Stimulated activated CD8-positive, alpha-beta memory T cell treated with anti-CD3 and anti-CD28 coated beads, Interleukin-7, amount 100 ng/mL, for 48 hours (primary cell): ENCODE results near the gene RRP1B.
A peak's percentile ranks its signal among the peaks of the same experiment; 100 is the strongest.
"Not testable (repeated sequence)": the region's sequence is repeated elsewhere in the genome, so short reads cannot be mapped to it uniquely, and the experiment has no call there.

Source experiments
- DNase-seq, 2 donors: peaks; one replicate each; pipeline ENCODE4 v3.0.0-alpha.2; 2020; ENCODE audit warnings: low read depth in 1 of 2; ENCODE audit errors: extremely low read depth in 1 of 2

Gene RRP1B

GRCh38 chr21:43659136-43660000 is at the start of gene RRP1B, which contains the start of gene HSF2BP:
RRP1B (plus strand) TSS chr21:43659560; CDS start chr21:43659665, 105 bp downstream.
HSF2BP (minus strand) TSS chr21:43659488; CDS start chr21:43658096, 1,392 bp downstream.
- peak; percentile 55 to 70 for DNase-seq

GRCh38 chr21:43611598-43612369 is 47.6 kb upstream of the RRP1B start:
- DNase-seq, result no peak

- no peak for DNase-seq
Observed at GRCh38 chr21:43613755-43614638, 45.4 kb upstream of the RRP1B start.

GRCh38 chr21:43614839-43615238 is 44.5 kb upstream of the RRP1B start:
- no peak for DNase-seq

- not testable (repeated sequence) for DNase-seq
Observed at GRCh38 chr21:43616861-43617260, 42.5 kb upstream of the RRP1B start.

GRCh38 chr21:43618940-43619339 is 40.4 kb upstream of the RRP1B start:
- DNase-seq, result no peak

- DNase-seq, result no peak
Observed at GRCh38 chr21:43619344-43619743, 40.0 kb upstream of the RRP1B start.

- no peak for DNase-seq
Observed at GRCh38 chr21:43619856-43620255, 39.5 kb upstream of the RRP1B start.

GRCh38 chr21:43622796-43623195 is 36.6 kb upstream of the RRP1B start:
- no peak for DNase-seq

- no peak for DNase-seq
Observed at GRCh38 chr21:43623588-43623987, 35.8 kb upstream of the RRP1B start.

GRCh38 chr21:43624339-43624738 is 35.0 kb upstream of the RRP1B start:
- no peak for DNase-seq

- DNase-seq, result no peak
Observed at GRCh38 chr21:43626390-43626789, 33.0 kb upstream of the RRP1B start.

- no peak for DNase-seq
Observed at GRCh38 chr21:43627527-43627926, 31.8 kb upstream of the RRP1B start.

- no peak for DNase-seq
Observed at GRCh38 chr21:43631411-43632107, 27.8 kb upstream of the RRP1B start.

GRCh38 chr21:43632373-43632905 is 26.9 kb upstream of the RRP1B start:
- no peak for DNase-seq

- DNase-seq, result no peak
Observed at GRCh38 chr21:43634618-43635017, 24.7 kb upstream of the RRP1B start.

- DNase-seq, result no peak
Observed at GRCh38 chr21:43635436-43635835, 23.9 kb upstream of the RRP1B start.

- DNase-seq, result no peak
Observed at GRCh38 chr21:43637530-43638158, 21.7 kb upstream of the RRP1B start.
